GM18907 (cell line): ENCODE results near the gene ANAPC4.

Experiments
- ATAC-seq: cut with Tn5 transposase; IDR thresholded peaks from one replicate; pipeline ENCODE4 v1.9.1; 2021; ENCODE audit warnings: mild to moderate bottlenecking, moderate library complexity; ENCODE audit not compliant: unreplicated experiment

Gene ANAPC4

GRCh38 chr4:25430630-25431029, 53.6 kb downstream of the ANAPC4 start:
- no peak for ATAC-seq

GRCh38 chr4:25433966-25434827, 57.1 kb downstream of the ANAPC4 start:
- ATAC-seq, result no peak

GRCh38 chr4:25437926-25438325, 60.9 kb downstream of the ANAPC4 start:
- no peak for ATAC-seq

- peak; percentile 93 for ATAC-seq
Observed at GRCh38 chr4:25439918-25440477, 62.9 kb downstream of the ANAPC4 start.

- ATAC-seq, result no peak
Observed at GRCh38 chr4:25440478-25441030, 63.5 kb downstream of the ANAPC4 start.

GRCh38 chr4:25441519-25442117, 64.6 kb downstream of the ANAPC4 start:
- no peak for ATAC-seq

- ATAC-seq, result no peak
Observed at GRCh38 chr4:25442863-25443307, 65.8 kb downstream of the ANAPC4 start.

GRCh38 chr4:25443851-25444250, 66.8 kb downstream of the ANAPC4 start:
- no peak for ATAC-seq

- ATAC-seq, result no peak
Observed at GRCh38 chr4:25446611-25447010, 69.5 kb downstream of the ANAPC4 start.

- no peak for ATAC-seq
Observed at GRCh38 chr4:25448379-25449109, 71.5 kb downstream of the ANAPC4 start.

GRCh38 chr4:25449270-25449669, 72.2 kb downstream of the ANAPC4 start:
- ATAC-seq, result no peak

GRCh38 chr4:25449688-25450087, 72.6 kb downstream of the ANAPC4 start:
- peak; percentile 56 for ATAC-seq

- no peak for ATAC-seq
Observed at GRCh38 chr4:25450491-25450901, 73.4 kb downstream of the ANAPC4 start.

GRCh38 chr4:25451676-25452075, 74.6 kb downstream of the ANAPC4 start:
- ATAC-seq, result no peak

- no peak for ATAC-seq
Observed at GRCh38 chr4:25452081-25452480, 75.0 kb downstream of the ANAPC4 start.

- ATAC-seq, result no peak
Observed at GRCh38 chr4:25454476-25454875, 77.4 kb downstream of the ANAPC4 start.

GRCh38 chr4:25457053-25457715, 80.1 kb downstream of the ANAPC4 start:
- no peak for ATAC-seq

- ATAC-seq, result no peak
Observed at GRCh38 chr4:25466966-25467697, 90.1 kb downstream of the ANAPC4 start.

- ATAC-seq, result no peak
Observed at GRCh38 chr4:25467843-25468242, 90.8 kb downstream of the ANAPC4 start.
